Body of pancreas (tissue), 4 donors: ENCODE data around the gene MEG3. TPM values are rescaled to one million over a fixed set of nuclear protein-coding genes. Genes with fewer than 3 reads are reported as not detected.
A peak's percentile ranks its signal among the peaks of the same experiment; 100 is the strongest.

Source experiments
- ATAC-seq: fragments of 150-250 bp; one replicate; pipeline ENCODE4 v1.9.1; 2016
- DNase-seq, 4 donors: peaks; one replicate each; pipeline ENCODE4 v3.0.0-alpha.2; 2019
- H3K27ac ChIP-seq, 4 donors: fragments of 200-600 bp; sonication (generic); 1 replicate in 3 of 4; 2 replicates in 1 of 4; pipeline versions ENCODE4 v1.5.1 to v1.6.1; 2016 to 2019; ENCODE audit warnings: mild to moderate bottlenecking in 1 of 4, mixed read lengths in 1 of 4, moderate library complexity in 1 of 4
- H3K27me3 ChIP-seq, 2 donors: fragments of 200-600 bp; sonication (generic); one replicate each; pipeline ENCODE4 v1.6.0; 2016; ENCODE audit warnings: mild to moderate bottlenecking in 1 of 2
- H3K36me3 ChIP-seq, 2 donors: fragments of 200-600 bp; sonication (generic); replicated peaks in 1 of 2; 2 replicates each; pipeline ENCODE4 v1.5.1; 2016; ENCODE audit warnings: low read depth in 2 of 2; ENCODE audit not compliant: insufficient read depth in 1 of 2
- H3K4me1 ChIP-seq: fragments of 200-600 bp; sonication (generic); one replicate; pipeline ENCODE4 v1.6.0; 2016
- H3K4me3 ChIP-seq, 2 donors: fragments of 200-600 bp; sonication (generic); 1 replicate in 1 of 2; 2 replicates in 1 of 2; pipeline ENCODE4 v1.5.1; 2016 to 2019
- H3K9me3 ChIP-seq, 3 donors: fragments of 200-600 bp; sonication (generic); 1 replicate in 2 of 3; 2 replicates in 1 of 3; pipeline ENCODE4 v1.5.1; 2016
- POLR2A ChIP-seq, 3 donors: fragments of 450-650 bp; IDR thresholded peaks; one replicate each; pipeline ENCODE4 v1.6.1; 2016; ENCODE audit warnings: antibody characterized with exemption in 3 of 3, mild to moderate bottlenecking in 2 of 3
- WGBS, 2 donors: methylation state at CpG; one replicate each; pipeline ENCODE4 v1.1.5; 2017; 5-methylcytosine and 5-hydroxymethylcytosine counted together
- intact Hi-C: fragments of 100-400 bp; cut with DNase I; formaldehyde crosslinking; loops from one replicate; pipeline ENCODE4 v1.15.1; 2023
- total RNA-seq, 2 donors: library from RNA; depleted of rRNA; stranded (reverse); fragments of >200 nt; gene quantifications; one replicate each; pipeline ENCODE4 v1.1.0, GENCODE V29; 2016
- TF ChIP-seq, protein P1 (sequence below), 7 experiments: fragments of 450-650 bp in 4 of 7; fragments of 200-600 bp in 3 of 7; sonication (generic) in 3 of 7; IDR thresholded peaks; one replicate each; pipeline ENCODE4 v1.5.1; 2016 to 2019; ENCODE audit warnings: antibody characterized with exemption in 7 of 7

Gene MEG3
- total RNA-seq, 2 donors from 2014 or later: 150 to 537 TPM

DNA sequence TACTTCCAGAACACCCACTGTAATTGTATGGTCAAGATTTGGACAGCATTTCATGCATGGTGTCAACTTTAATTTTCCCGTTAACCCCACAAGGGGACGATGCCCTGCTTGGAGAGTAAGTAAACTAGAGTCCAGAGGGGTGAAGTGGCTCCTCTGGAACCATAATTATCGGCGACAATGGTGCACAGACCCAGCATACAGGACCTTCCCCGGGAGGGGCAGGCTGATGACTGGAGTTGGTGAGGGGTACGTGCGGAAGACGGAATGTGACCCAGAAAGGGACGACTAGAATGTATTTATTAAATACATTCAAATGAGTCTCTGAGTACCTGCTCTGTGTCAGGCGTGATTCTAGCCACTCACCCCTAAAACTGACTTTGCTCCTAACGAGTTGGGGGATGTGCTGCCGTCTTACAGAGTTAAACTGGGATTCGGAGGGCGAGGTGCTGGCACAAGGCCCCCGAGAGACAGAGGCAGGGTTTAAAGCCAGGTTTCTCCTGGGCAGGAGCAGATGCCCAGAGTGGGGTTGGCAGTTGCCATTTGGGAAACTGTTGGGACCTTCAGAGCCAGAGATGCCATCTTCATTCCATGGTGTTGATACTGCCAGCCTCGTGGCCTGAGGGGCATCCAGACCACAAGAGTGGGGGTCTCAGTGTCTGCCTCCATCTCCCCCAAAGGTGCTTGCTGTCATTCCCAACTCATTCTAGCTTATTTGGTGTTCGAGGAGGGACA, 66.7 kb downstream of the MEG3 start:
- Histone ChIP-seq H3K27me3 (no peaks in the 10 kb centered on the region), H3K4me1 (peaks cover 6% of the 10 kb centered on the region), H3K9me3 (no peaks in the 10 kb centered on the region), H3K4me3 (no peak overlapping the region), H3K36me3 (no peaks in the 10 kb centered on the region), H3K27ac (no peak overlapping the region)
- DNase-seq: peak in 1 of 4 donors; percentile 5
- TF ChIP-seq, protein P1, sequence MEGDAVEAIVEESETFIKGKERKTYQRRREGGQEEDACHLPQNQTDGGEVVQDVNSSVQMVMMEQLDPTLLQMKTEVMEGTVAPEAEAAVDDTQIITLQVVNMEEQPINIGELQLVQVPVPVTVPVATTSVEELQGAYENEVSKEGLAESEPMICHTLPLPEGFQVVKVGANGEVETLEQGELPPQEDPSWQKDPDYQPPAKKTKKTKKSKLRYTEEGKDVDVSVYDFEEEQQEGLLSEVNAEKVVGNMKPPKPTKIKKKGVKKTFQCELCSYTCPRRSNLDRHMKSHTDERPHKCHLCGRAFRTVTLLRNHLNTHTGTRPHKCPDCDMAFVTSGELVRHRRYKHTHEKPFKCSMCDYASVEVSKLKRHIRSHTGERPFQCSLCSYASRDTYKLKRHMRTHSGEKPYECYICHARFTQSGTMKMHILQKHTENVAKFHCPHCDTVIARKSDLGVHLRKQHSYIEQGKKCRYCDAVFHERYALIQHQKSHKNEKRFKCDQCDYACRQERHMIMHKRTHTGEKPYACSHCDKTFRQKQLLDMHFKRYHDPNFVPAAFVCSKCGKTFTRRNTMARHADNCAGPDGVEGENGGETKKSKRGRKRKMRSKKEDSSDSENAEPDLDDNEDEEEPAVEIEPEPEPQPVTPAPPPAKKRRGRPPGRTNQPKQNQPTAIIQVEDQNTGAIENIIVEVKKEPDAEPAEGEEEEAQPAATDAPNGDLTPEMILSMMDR (IDR thresholded peaks at IDR 0.05): no peak
- no peak for TF ChIP-seq POLR2A (IDR thresholded peaks at IDR 0.05)
- intact Hi-C loops: no loop called here
- 79 to 84% methylated on average over 16 to 17 of the region's 17 CpGs for WGBS, 2 donors
- no peak for ATAC-seq

DNA sequence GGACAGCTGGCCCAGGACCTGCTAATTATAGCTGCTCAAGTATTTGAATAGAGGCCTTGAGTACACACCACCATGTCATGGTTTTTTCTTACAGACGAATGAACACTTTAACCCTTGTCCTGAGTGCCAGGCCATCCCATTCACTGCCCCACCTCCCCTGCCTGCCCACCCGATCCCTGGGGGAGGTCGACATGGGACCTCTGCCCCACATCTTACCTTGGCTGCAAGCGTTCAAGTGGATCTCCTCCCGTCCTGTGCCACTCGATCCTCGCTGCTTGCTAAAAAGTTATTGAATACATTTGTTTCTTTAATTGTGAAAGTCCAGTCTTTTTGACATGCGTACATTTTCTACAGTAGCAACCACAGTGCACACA, 67.3 kb downstream of the MEG3 start:
- TF ChIP-seq, protein P1 (IDR thresholded peaks at IDR 0.05): no peak
- no peak for TF ChIP-seq POLR2A (IDR thresholded peaks at IDR 0.05)
- 77 to 82% methylated on average over 8 of the region's 8 CpGs for WGBS, 2 donors
- DNase-seq: peak in 1 of 4 donors; percentile 5
- Histone ChIP-seq H3K27ac (no peak overlapping the region), H3K9me3 (no peaks in the 10 kb centered on the region), H3K4me1 (peaks cover 6% of the 10 kb centered on the region), H3K4me3 (no peak overlapping the region), H3K36me3 (no peaks in the 10 kb centered on the region), H3K27me3 (no peaks in the 10 kb centered on the region)
- intact Hi-C loops: no loop called here
- no peak for ATAC-seq

DNA sequence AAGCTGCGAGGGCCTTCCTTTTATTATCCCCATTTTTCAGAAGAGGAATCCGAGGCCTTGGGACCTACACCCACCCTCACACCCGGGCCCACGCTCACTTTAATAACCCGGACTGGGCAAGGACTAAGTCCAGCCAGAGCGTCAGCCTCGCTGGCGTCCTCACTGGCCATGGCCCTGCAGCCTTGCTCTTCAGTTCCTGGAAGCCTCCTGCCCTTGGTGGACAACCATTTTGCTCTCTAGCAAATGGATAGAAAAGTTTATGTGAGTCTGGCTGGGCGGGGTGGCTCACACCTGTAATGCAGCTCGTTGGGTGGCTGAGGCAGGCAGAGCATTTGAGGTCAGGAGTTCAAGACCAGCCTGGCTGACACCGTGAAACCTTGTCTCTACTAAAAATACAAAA, 67.8 kb downstream of the MEG3 start:
- Histone ChIP-seq H3K4me1 (peaks cover 5% of the 10 kb centered on the region), H3K9me3 (no peaks in the 10 kb centered on the region), H3K27me3 (no peaks in the 10 kb centered on the region), H3K27ac (no peak overlapping the region), H3K4me3 (no peak overlapping the region), H3K36me3 (no peaks in the 10 kb centered on the region)
- intact Hi-C loops: no loop called here
- no peak for ATAC-seq
- 87 to 91% methylated on average over 11 of the region's 11 CpGs for WGBS, 2 donors
- no peak for TF ChIP-seq POLR2A (IDR thresholded peaks at IDR 0.05)
- TF ChIP-seq, protein P1 (IDR thresholded peaks at IDR 0.05): no peak
- peak in 2 of 4 donors; percentile 4 to 7 for DNase-seq

- intact Hi-C loops: no loop called here
- no peaks in the 10 kb centered on the region for H3K27me3 ChIP-seq
- no peak overlapping the region for H3K4me3 ChIP-seq
- no peak overlapping the region for H3K27ac ChIP-seq
- H3K36me3 ChIP-seq: no peaks in the 10 kb centered on the region
- ATAC-seq (no peak), DNase-seq (peak in 1 of 4 donors; percentile 3)
- no peaks in the 10 kb centered on the region for H3K9me3 ChIP-seq
- TF ChIP-seq, protein P1 (IDR thresholded peaks at IDR 0.05): no peak
- TF ChIP-seq POLR2A (IDR thresholded peaks at IDR 0.05): no peak
- H3K4me1 ChIP-seq: peaks cover 5% of the 10 kb centered on the region
- 62 to 63% methylated on average over 6 of the region's 6 CpGs for WGBS, 2 donors
These were observed 68.5 kb downstream of the MEG3 start for GRCh38 chr14:100894416-100894815.

DNA sequence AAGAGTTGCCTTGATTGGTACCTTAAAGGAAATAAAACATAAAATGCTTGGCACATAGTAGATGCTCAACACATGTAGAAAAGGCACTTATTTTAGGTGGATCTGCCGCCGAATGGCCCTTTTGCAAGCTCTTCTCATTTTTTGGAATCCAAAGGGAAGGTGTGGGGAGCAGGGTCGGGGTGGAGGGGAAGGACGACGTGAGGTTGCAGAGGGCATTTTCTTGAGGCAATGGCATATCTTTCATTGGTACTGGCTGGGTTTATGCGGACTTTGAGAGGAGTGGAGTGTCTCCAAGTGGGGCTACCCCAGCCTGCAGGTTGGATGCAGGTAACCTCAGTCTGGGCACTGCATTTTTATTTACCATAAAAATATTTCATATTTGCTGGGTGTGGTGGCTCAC, 69.5 kb downstream of the MEG3 start:
- 84 to 86% methylated on average over 6 of the region's 6 CpGs for WGBS, 2 donors
- no peaks in the 10 kb centered on the region for H3K27me3 ChIP-seq
- ATAC-seq: no peak
- no peak overlapping the region for H3K4me3 ChIP-seq
- no peak overlapping the region for H3K27ac ChIP-seq
- H3K9me3 ChIP-seq: no peaks in the 10 kb centered on the region
- peaks cover 15% of the 10 kb centered on the region for H3K4me1 ChIP-seq
- DNase-seq: peak in 1 of 4 donors; percentile 2
- TF ChIP-seq POLR2A (IDR thresholded peaks at IDR 0.05): no peak
- TF ChIP-seq, protein P1 (IDR thresholded peaks at IDR 0.05): no peak
- intact Hi-C loops: no loop called here
- no peaks in the 10 kb centered on the region for H3K36me3 ChIP-seq
